PC-9 (cell line): ENCODE data around the gene KRTAP8-1. TPM values are rescaled to one million over a fixed set of nuclear protein-coding genes. Genes with fewer than 3 reads are reported as not detected.

ENCODE experiments used
- BruUV-seq: library from RNA; stranded (reverse); fragments of 400-500 nt; replicated peaks from 2 replicates; lab custom pipeline; 2021; lab: Mats Ljungman, UMichigan
- CTCF ChIA-PET: fragments of 300-600 bp; sonication (Branson Sonifier 250); formaldehyde crosslinking; loops from one replicate; lab custom pipeline; 2022; ENCODE audit warnings: antibody characterized with exemption; lab: Charles Lee
- POLR2A ChIA-PET: fragments of 300-600 bp; sonication (Branson Sonifier 250); formaldehyde crosslinking; loops from one replicate; lab custom pipeline; 2022; ENCODE audit warnings: antibody characterized with exemption; ENCODE audit not compliant: unreplicated experiment; lab: Charles Lee
- DNase-seq, 2 experiments: peaks; one replicate each; pipeline versions ENCODE4 v3.0.0 to v3.0.0-alpha.2; 2015 to 2022; ENCODE audit warnings: mixed read lengths in 1 of 2
- H2AFZ ChIP-seq: fragments of 200-600 bp; sonication (generic); 2 replicates; pipeline ENCODE4 v1.8.1; 2017; ENCODE audit warnings: antibody characterized with exemption
- H3F3A ChIP-seq: fragments of 200-600 bp; sonication (generic); 2 replicates; pipeline ENCODE4 v1.8.1; 2017; ENCODE audit warnings: antibody characterized with exemption, mild to moderate bottlenecking, low read depth; ENCODE audit not compliant: insufficient read depth
- H3K27ac ChIP-seq: fragments of 200-600 bp; sonication (generic); 2 replicates; pipeline ENCODE4 v1.6.1; 2016; ENCODE audit warnings: mixed run types
- H3K27me3 ChIP-seq: fragments of 200-600 bp; sonication (generic); 2 replicates; pipeline ENCODE4 v1.6.1; 2016; ENCODE audit warnings: low read depth, mixed run types; ENCODE audit not compliant: insufficient read depth
- H3K36me3 ChIP-seq: fragments of 200-600 bp; sonication (generic); 2 replicates; pipeline ENCODE4 v1.6.1; 2016; ENCODE audit warnings: low read depth, mixed run types
- H3K4me1 ChIP-seq: fragments of 200-600 bp; sonication (generic); replicated peaks from 2 replicates; pipeline ENCODE4 v1.6.1; 2016; ENCODE audit warnings: mixed run types; ENCODE audit not compliant: insufficient read depth
- H3K4me2 ChIP-seq: fragments of 200-600 bp; sonication (generic); 2 replicates; pipeline ENCODE4 v1.6.1; 2017; ENCODE audit warnings: mixed run types
- H3K4me3 ChIP-seq: fragments of 200-600 bp; sonication (generic); 2 replicates; pipeline ENCODE4 v1.6.1; 2016; ENCODE audit warnings: mixed run types
- H3K79me2 ChIP-seq: fragments of 200-600 bp; sonication (generic); 2 replicates; pipeline ENCODE4 v1.6.1; 2017; ENCODE audit warnings: low read depth, mixed run types
- H3K9me2 ChIP-seq: fragments of 200-600 bp; sonication (generic); 2 replicates; pipeline ENCODE4 v1.8.1; 2017; ENCODE audit warnings: mild to moderate bottlenecking; ENCODE audit not compliant: insufficient read depth
- H3K9me3 ChIP-seq: fragments of 200-600 bp; sonication (generic); 2 replicates; pipeline ENCODE4 v1.8.1; 2016; ENCODE audit warnings: low read depth; ENCODE audit not compliant: insufficient read depth
- H4K20me1 ChIP-seq: fragments of 200-600 bp; sonication (generic); 2 replicates; pipeline ENCODE4 v1.8.1; 2017; ENCODE audit not compliant: insufficient read depth
- CTCF ChIP-seq: fragments of 200-600 bp; sonication (generic); conservative IDR thresholded peaks from 2 replicates; pipeline ENCODE4 v1.6.1; 2017; ENCODE audit warnings: mixed run types, antibody characterized with exemption, mild to moderate bottlenecking, moderate library complexity
- EZH2 ChIP-seq: fragments of 200-600 bp; sonication (generic); IDR thresholded peaks from 2 replicates; pipeline ENCODE4 v1.8.0; 2017; ENCODE audit warnings: antibody characterized with exemption, low read depth
- intact Hi-C: fragments of 100-400 bp; cut with micrococcal nuclease; formaldehyde crosslinking; loops from one replicate; pipeline ENCODE4 v1.10.0; 2022; ENCODE audit not compliant: unreplicated experiment
- total RNA-seq: library from RNA; stranded (reverse); gene quantifications from 2 replicates; pipeline ENCODE4 v1.2.3, GENCODE V29; 2021

Gene KRTAP8-1
- total RNA-seq, 1 experiment from 2014 or later = not detected

DNA sequence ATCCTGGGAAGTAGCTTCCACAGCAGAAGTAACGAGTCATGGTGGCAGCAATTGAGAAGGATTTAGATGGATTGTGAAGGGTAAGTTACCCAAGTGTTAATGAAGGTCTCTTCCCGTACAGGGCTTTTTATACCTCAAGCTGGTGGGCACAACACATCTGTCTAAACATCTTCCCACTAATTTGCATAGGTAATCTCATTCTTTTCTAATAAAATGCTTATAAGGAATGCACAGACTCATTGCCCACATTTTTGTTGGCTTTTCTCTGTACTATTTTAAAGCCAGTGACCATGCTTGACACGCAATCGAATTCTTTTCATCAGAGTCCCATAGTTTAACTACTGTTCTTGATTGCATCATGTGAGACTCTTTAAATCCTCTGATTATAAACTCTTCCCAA, 16.6 kb upstream of the KRTAP8-1 start, which contains the start of gene KRTAP7-1:
Gene KRTAP7-1, minus strand, starts transcription at position 101 of the 400 bp plus-strand sequence. Its CDS starts 61 bp downstream, at position 40.
- Histone ChIP-seq H3K9me3 (no peaks in the 10 kb centered on the region), H3K79me2 (no peaks in the 10 kb centered on the region), H3K27ac (no peak within 1 kb of the TSS), H3K4me3 (no peak within 1 kb of the TSS), H3K9me2 (no peaks in the 10 kb centered on the region), H3F3A (no peaks in the 10 kb centered on the region), H4K20me1 (no peaks in the 10 kb centered on the region), H3K27me3 (no peaks in the 10 kb centered on the region), H2AFZ (no peak within 1 kb of the TSS), H3K36me3 (no peaks in the 10 kb centered on the region), H3K4me2 (no peak within 1 kb of the TSS), H3K4me1 (no peaks in the 10 kb centered on the region)
- TF ChIP-seq EZH2 = no peak
- intact Hi-C loops = no loop called here
- DNase-seq = no peak
- CTCF ChIA-PET = no interaction called here
- no TSS peak for BruUV-seq
- POLR2A ChIA-PET = no interaction called here

GRCh38 chr21:30818837-30819610, 6.0 kb upstream of the KRTAP8-1 start:
- no peaks in the 10 kb centered on the region for H3F3A ChIP-seq
- ChIA-PET POLR2A (no interaction called here), CTCF (no interaction called here)
- no peak overlapping the region for H3K4me3 ChIP-seq
- no peak overlapping the region for H2AFZ ChIP-seq
- H3K4me2 ChIP-seq = no peak overlapping the region
- no peaks in the 10 kb centered on the region for H3K79me2 ChIP-seq
- no peaks in the 10 kb centered on the region for H3K4me1 ChIP-seq
- no peaks in the 10 kb centered on the region for H3K36me3 ChIP-seq
- H3K9me2 ChIP-seq = no peaks in the 10 kb centered on the region
- no peaks in the 10 kb centered on the region for H3K9me3 ChIP-seq
- intact Hi-C loops = no loop called here
- H3K27me3 ChIP-seq = no peaks in the 10 kb centered on the region
- BruUV-seq = no TSS peak
- H4K20me1 ChIP-seq = no peaks in the 10 kb centered on the region
- no peak for DNase-seq
- H3K27ac ChIP-seq = no peak overlapping the region
- TF ChIP-seq CTCF (no peak), EZH2 (no peak)

DNA sequence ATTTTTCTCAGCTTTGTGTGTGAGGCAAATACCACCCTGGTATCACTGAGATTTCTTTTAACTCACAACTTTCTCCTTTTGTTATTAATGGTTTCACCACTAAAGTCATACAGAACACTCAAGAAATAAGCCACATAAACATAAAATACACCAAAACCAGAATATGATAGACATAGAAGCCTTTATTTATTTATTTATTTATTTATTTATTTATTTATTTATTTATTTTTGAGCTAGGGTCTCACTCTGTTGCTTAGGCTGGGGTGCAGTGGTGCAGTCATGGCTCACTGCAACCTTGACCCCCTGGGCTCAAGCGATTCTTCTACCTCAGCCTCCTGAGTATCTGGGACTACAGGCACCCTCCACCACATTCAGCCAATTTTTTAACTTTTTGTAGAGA, 12.5 kb downstream of the KRTAP8-1 start:
- no peak for DNase-seq
- no peak for TF ChIP-seq CTCF
- TF ChIP-seq EZH2 = no peak
- Histone ChIP-seq H3K4me1 (no peaks in the 10 kb centered on the region), H3K9me3 (no peaks in the 10 kb centered on the region), H3K36me3 (no peaks in the 10 kb centered on the region), H3K79me2 (no peaks in the 10 kb centered on the region), H3K27me3 (no peaks in the 10 kb centered on the region), H3K4me3 (no peak overlapping the region), H3F3A (no peaks in the 10 kb centered on the region), H4K20me1 (no peaks in the 10 kb centered on the region), H3K4me2 (no peak overlapping the region), H3K27ac (no peak overlapping the region), H3K9me2 (no peaks in the 10 kb centered on the region), H2AFZ (no peak overlapping the region)
- intact Hi-C loops = no loop called here
- CTCF ChIA-PET = no interaction called here
- no TSS peak for BruUV-seq
- POLR2A ChIA-PET = no interaction called here
